ENCODE measurements around the gene UPK2. TPM values are rescaled to one million over a fixed set of nuclear protein-coding genes. Genes with fewer than 3 reads are reported as not detected.
A peak's percentile ranks its signal among the peaks of the same experiment; 100 is the strongest.

The UPK2 gene
- total and polyA plus RNA-seq, 2 of the 13 experiments (the other 11 are each of a cell fraction or from before 2014, with no cell fraction given), result not detected

DNA sequence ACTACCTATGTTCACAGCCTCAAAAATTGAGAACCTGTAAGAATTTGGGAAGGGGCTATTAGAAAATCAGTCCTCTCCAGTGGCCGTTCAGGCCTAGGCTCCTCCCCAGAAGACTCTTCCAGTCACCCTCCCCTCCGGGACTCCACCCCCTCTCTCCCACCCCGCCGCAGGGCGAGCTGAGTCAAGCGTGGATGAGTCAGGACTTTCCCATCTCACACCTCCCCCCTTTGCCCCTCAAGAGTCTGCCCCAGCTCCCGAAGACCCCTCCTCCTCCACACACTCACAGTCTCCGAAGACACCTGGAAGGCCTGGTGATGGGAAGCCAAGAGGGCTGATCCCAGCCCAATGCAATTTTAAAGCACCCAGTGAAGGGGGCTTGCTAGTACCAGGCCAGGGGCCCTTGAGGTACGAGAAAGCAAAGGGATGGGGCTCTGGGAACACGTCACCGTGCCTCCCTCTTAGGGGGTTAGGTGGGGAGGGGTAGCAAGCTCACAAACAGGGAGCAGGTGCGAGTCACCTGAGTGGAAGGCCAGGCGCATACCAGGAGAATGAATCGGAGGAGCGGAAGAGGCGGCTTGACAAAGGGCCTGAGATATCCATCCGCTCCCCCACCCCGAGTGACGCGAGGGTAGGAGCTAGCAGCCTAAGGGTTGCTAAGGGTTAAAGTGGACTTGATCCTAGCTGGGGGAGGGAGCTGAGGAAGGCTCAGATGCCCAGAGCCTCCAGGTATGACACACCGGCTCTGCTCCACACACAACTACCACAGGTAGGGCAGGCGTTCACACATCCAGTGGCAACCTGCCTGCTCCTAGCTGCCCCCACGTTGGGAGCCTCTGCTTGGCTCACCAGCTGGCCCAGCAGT, 44.0 kb upstream of the UPK2 start (continued):
- no peak for TF ChIP-seq ZNF446 (CRISPR knock-in tag; IDR thresholded peaks at IDR 0.05)
- no peak for TF ChIP-seq PAX8 (CRISPR knock-in tag; IDR thresholded peaks at IDR 0.05; ENCODE audit: borderline replicate concordance)
- no peak for TF ChIP-seq ZNF724P (CRISPR knock-in tag; IDR thresholded peaks at IDR 0.05; ENCODE audit: borderline replicate concordance)
- TF ChIP-seq ZNF292 (CRISPR knock-in tag; IDR thresholded peaks at IDR 0.05; ENCODE audit: borderline replicate concordance, low read depth), result no peak
- no peak for TF ChIP-seq AGO1 (IDR thresholded peaks at IDR 0.05; ENCODE audit: low read depth, low read length, poor library complexity, severe bottlenecking)
- TF ChIP-seq ZBTB4 (CRISPR knock-in tag; IDR thresholded peaks at IDR 0.05; ENCODE audit: borderline replicate concordance), result no peak
- TF ChIP-seq ZNF687 (CRISPR knock-in tag; IDR thresholded peaks at IDR 0.05), result peak; percentile 75
- no peak for TF ChIP-seq SAFB2 (CRISPR knock-in tag; IDR thresholded peaks at IDR 0.05; ENCODE audit: borderline replicate concordance, low read depth)
- no peak for TF ChIP-seq SP4 (CRISPR knock-in tag; IDR thresholded peaks at IDR 0.05)
- no peak for TF ChIP-seq ZUFSP (CRISPR knock-in tag; IDR thresholded peaks at IDR 0.05; ENCODE audit: borderline replicate concordance)
- TF ChIP-seq POLR2G (IDR thresholded peaks at IDR 0.05; ENCODE audit: low read depth, low read length), result peak; percentile 53; the same call in 1 of the 2 replicates
- TF ChIP-seq ESRRA (CRISPR knock-in tag; IDR thresholded peaks at IDR 0.05; ENCODE audit: low read depth), result no peak
- no peak for TF ChIP-seq NFYC (CRISPR knock-in tag; IDR thresholded peaks at IDR 0.05)
- TF ChIP-seq ZNF792 (CRISPR knock-in tag; IDR thresholded peaks at IDR 0.05), result no peak
- TF ChIP-seq SSRP1 (CRISPR knock-in tag; IDR thresholded peaks at IDR 0.05), result no peak
- TF ChIP-seq ZNF546 (CRISPR knock-in tag; conservative IDR thresholded peaks at IDR 0.05), result no peak
- TF ChIP-seq ZFY (CRISPR knock-in tag; IDR thresholded peaks at IDR 0.05), result no peak
- no peak for TF ChIP-seq PHF5A (CRISPR knock-in tag; IDR thresholded peaks at IDR 0.05; ENCODE audit: low read depth, unreplicated experiment)
- peak; percentile 36 for TF ChIP-seq AGO2 (optimal IDR thresholded peaks at IDR 0.05; ENCODE audit: low read depth, low read length)
- TF ChIP-seq PHF21A (CRISPR knock-in tag; IDR thresholded peaks at IDR 0.05), result no peak
- TF ChIP-seq ZNF335 (CRISPR knock-in tag; IDR thresholded peaks at IDR 0.05), result no peak

All from HepG2 (cell line).